Measurements from ENCODE around the gene ARHGEF19. TPM values are rescaled to one million over a fixed set of nuclear protein-coding genes. Genes with fewer than 3 reads are reported as not detected.

ARHGEF19 gene
- total RNA-seq, 3 donors from 2014 or later (not counting 1 experiment from before 2014, with no cell fraction given), result 14.6 to 18.9 (median 15.8) TPM

DNA sequence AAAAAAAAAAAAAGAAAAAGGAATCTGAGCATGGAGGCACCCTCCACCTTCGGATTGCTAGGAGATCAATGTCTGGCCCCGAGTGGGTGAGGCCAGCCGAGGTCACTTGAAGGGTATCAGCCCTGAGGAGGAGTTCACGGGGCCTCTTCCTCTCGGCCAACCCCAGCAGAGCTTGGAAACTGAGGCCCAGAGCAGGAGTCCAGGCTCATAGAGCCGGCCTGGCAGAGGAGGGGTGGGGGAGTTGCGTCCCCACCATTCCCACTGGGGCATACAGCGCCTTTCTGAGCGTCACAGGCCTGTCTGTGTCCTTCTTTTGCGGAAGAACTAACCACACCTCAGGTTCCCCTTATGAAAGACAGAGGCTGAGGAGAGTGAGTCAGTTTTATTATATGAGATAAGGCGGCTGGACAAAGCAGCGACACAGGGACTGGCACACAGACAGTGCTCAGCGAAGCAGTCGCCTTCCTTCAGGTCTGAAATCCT lies 39.4 kb downstream of the ARHGEF19 start:
- H3K9me3 ChIP-seq (ENCODE audit: control insufficient read depth, insufficient read depth, low read length), result no peaks in the 10 kb centered on the region
- no peak overlapping the region for H3K4me3 ChIP-seq (ENCODE audit: low read length)
- WGBS (ENCODE audit: insufficient coverage), result 61% methylated on average over 13 of the region's 14 CpGs
- H3K27ac ChIP-seq (ENCODE audit: low read length), result no peak overlapping the region
- TF ChIP-seq, protein P1, sequence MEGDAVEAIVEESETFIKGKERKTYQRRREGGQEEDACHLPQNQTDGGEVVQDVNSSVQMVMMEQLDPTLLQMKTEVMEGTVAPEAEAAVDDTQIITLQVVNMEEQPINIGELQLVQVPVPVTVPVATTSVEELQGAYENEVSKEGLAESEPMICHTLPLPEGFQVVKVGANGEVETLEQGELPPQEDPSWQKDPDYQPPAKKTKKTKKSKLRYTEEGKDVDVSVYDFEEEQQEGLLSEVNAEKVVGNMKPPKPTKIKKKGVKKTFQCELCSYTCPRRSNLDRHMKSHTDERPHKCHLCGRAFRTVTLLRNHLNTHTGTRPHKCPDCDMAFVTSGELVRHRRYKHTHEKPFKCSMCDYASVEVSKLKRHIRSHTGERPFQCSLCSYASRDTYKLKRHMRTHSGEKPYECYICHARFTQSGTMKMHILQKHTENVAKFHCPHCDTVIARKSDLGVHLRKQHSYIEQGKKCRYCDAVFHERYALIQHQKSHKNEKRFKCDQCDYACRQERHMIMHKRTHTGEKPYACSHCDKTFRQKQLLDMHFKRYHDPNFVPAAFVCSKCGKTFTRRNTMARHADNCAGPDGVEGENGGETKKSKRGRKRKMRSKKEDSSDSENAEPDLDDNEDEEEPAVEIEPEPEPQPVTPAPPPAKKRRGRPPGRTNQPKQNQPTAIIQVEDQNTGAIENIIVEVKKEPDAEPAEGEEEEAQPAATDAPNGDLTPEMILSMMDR (IDR thresholded peaks at IDR 0.05), result no peak
- H3K36me3 ChIP-seq (ENCODE audit: control insufficient read depth, insufficient read depth, low read length), result no peaks in the 10 kb centered on the region
- Mint-ChIP-seq H3K36me3 (no peaks in the 10 kb centered on the region), H3K27ac (no peak overlapping the region), H3K4me1 (peaks cover 12 to 18% of the 10 kb centered on the region in 2 donors), H3K27me3 (ENCODE audit: low read depth in 2 of 2) (peaks cover 10 to 35% of the 10 kb centered on the region in 2 donors), H3K4me3 (no peak overlapping the region), H3K9me3 (no peaks in the 10 kb centered on the region)
- ATAC-seq (peak; percentile 24 to 59 (median 31)), DNase-seq (no peak)
- peaks cover 8% of the 10 kb centered on the region for H3K27me3 ChIP-seq (ENCODE audit: control insufficient read depth, insufficient read depth, low read length)
- intact Hi-C loops (cut with micrococcal nuclease), result no loop called here
- H3K4me1 ChIP-seq (ENCODE audit: control insufficient read depth, insufficient read depth, low read length), result peaks cover 18% of the 10 kb centered on the region

DNA sequence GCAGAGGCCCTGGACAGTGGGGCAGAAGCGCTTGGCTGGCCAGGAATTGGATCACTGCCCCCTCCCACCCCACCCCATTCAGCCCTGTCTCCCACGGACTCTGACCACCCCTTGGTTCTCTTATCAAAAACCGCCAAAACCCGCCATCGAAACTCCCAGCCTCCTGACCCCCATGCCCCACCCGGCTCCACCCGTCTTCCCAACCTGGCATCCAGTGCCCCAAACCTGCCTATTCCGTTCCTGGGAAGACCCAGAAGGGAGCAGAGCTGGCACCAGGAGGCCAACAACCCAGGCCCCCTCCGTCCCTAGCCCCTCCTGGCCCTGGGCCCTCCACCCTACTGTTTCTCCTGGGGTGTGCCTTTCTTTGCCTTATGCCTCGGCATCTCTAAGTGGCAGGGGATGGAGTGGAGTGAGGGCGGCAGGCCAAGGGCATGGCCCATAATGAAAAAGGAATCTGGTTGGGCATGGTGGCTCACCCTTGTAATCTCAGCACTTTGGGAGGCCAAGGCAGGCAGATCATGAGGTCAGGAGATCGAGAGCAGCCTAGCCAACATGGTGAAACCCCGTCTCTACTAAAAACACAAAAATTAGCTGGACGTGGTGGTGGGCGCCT lies 40.1 kb downstream of the ARHGEF19 start:
- Histone ChIP-seq H3K9me3 (ENCODE audit: control insufficient read depth, insufficient read depth, low read length) (no peaks in the 10 kb centered on the region), H3K27me3 (ENCODE audit: control insufficient read depth, insufficient read depth, low read length) (peaks cover 8% of the 10 kb centered on the region), H3K27ac (ENCODE audit: low read length) (no peak overlapping the region), H3K4me3 (ENCODE audit: low read length) (no peak overlapping the region), H3K36me3 (ENCODE audit: control insufficient read depth, insufficient read depth, low read length) (no peaks in the 10 kb centered on the region), H3K4me1 (ENCODE audit: control insufficient read depth, insufficient read depth, low read length) (peaks cover 25% of the 10 kb centered on the region)
- intact Hi-C loops (cut with micrococcal nuclease), result no loop called here
- Mint-ChIP-seq H3K4me1 (peaks cover 12 to 18% of the 10 kb centered on the region in 2 donors), H3K36me3 (no peaks in the 10 kb centered on the region), H3K9me3 (no peaks in the 10 kb centered on the region), H3K4me3 (no peak overlapping the region), H3K27ac (no peak overlapping the region), H3K27me3 (ENCODE audit: low read depth in 2 of 2) (peaks cover 10 to 30% of the 10 kb centered on the region in 2 donors)
- TF ChIP-seq, protein P1 (IDR thresholded peaks at IDR 0.05), result no peak
- ATAC-seq, result no peak
- 95% methylated on average over 15 of the region's 15 CpGs for WGBS (ENCODE audit: insufficient coverage)
- no peak for DNase-seq

DNA sequence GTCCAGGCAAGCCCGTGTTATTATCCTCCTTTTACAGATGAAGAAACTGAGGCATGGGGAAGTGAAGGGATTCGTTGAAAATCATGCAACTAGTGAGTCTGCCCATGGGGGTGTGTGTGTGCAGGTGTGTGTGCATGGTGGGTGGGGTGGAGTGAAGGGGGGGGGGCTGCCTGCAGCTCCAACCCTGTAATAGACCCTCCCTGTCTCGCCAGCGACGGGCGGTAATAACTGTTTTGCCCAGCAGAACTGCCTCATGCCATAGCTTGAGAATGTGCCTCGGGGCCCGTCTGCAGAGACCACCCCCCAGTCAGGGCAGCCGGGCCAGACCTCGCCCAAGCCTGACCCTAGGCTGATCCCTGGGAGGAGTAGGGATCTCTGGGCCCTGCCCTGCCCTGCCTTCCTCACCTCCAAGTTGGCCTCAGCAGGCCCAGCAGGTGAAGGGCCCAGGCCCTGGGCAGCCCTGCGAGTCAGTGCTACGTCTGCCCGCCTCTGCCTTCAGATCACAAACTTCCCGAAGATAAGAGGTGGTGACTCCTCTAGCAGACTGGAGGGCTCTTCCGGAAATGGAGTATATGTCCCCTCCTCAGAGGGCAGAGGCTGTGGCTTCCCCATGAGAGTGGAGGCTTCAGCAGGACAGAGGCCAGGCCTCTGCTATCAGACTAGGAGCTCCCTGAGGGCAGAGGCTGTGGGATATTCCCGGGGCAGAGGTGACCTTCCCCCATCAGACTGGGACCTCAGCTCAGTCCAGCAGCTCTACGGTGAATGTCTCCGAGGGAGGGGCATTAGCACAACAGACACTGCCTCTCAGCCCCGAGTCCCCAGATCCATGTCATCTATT lies 40.9 kb downstream of the ARHGEF19 start:
- Mint-ChIP-seq H3K9me3 (no peaks in the 10 kb centered on the region), H3K27me3 (ENCODE audit: low read depth in 2 of 2) (peaks cover 10 to 27% of the 10 kb centered on the region in 2 donors), H3K27ac (no peak overlapping the region), H3K4me1 (peaks cover 12 to 16% of the 10 kb centered on the region in 2 donors), H3K4me3 (no peak overlapping the region), H3K36me3 (no peaks in the 10 kb centered on the region)
- Histone ChIP-seq H3K4me1 (ENCODE audit: control insufficient read depth, insufficient read depth, low read length) (peaks cover 27% of the 10 kb centered on the region), H3K27ac (ENCODE audit: low read length) (no peak overlapping the region), H3K9me3 (ENCODE audit: control insufficient read depth, insufficient read depth, low read length) (no peaks in the 10 kb centered on the region), H3K27me3 (ENCODE audit: control insufficient read depth, insufficient read depth, low read length) (peaks cover 8% of the 10 kb centered on the region), H3K36me3 (ENCODE audit: control insufficient read depth, insufficient read depth, low read length) (no peaks in the 10 kb centered on the region), H3K4me3 (ENCODE audit: low read length) (no peak overlapping the region)
- DNase-seq (no peak), ATAC-seq (no peak)
- 89% methylated on average over 19 of the region's 19 CpGs for WGBS (ENCODE audit: insufficient coverage)
- TF ChIP-seq, protein P1 (IDR thresholded peaks at IDR 0.05), result no peak
- intact Hi-C loops (cut with micrococcal nuclease), result no loop called here

Data from natural killer cell (primary cell).